HFFc6 (cell line): ENCODE results near the gene CD300LG. TPM values are rescaled to one million over a fixed set of nuclear protein-coding genes. Genes with fewer than 3 reads are reported as not detected.
A peak's percentile ranks its signal among the peaks of the same experiment; 100 is the strongest.

Source experiments
- DNase-seq: peaks from one replicate; pipeline ENCODE4 v3.0.0-alpha.2; 2018
- H3K27ac Mint-ChIP-seq: 2 replicates; pipeline ENCODE4 v1.8.0; 2020; ENCODE audit warnings: mild to moderate bottlenecking, mixed read lengths
- H3K27me3 Mint-ChIP-seq: 2 replicates; pipeline ENCODE4 v1.8.0; 2021; ENCODE audit warnings: mild to moderate bottlenecking, moderate library complexity, mixed read lengths; ENCODE audit not compliant: insufficient read depth
- H3K36me3 Mint-ChIP-seq: 2 replicates; pipeline ENCODE4 v1.8.0; 2021; ENCODE audit warnings: low read depth, mixed read lengths
- H3K4me1 Mint-ChIP-seq: 2 replicates; pipeline ENCODE4 v1.8.0; 2020; ENCODE audit warnings: low read depth, mixed read lengths
- H3K4me3 Mint-ChIP-seq: 2 replicates; pipeline ENCODE4 v1.8.0; 2020; ENCODE audit warnings: mild to moderate bottlenecking, moderate library complexity, mixed read lengths
- H3K9me3 Mint-ChIP-seq: 2 replicates; pipeline ENCODE4 v1.8.0; 2020; ENCODE audit warnings: mild to moderate bottlenecking, mixed read lengths
- CTCF ChIP-seq: fragments of 200-600 bp; sonication (generic); IDR thresholded peaks from 2 replicates; pipeline ENCODE4 v1.5.0; 2021; ENCODE audit warnings: antibody characterized with exemption, mild to moderate bottlenecking
- total RNA-seq, 6 experiments: library from RNA; stranded (reverse); fragmentation: NEBNext Ultra II Directional; extraction: Animal tissue kit (Norgen Biotek cat#: 25700); gene quantifications; 2 replicates in 1 of 6; 3 replicates in 5 of 6; pipeline ENCODE4 v1.2.3, GENCODE V29; 2021

CD300LG gene
- total RNA-seq, 6 experiments from 2014 or later = not detected

GRCh38 chr17:43846221-43846712 is 709 bp upstream of the CD300LG start:
- no peaks in the 10 kb centered on the region for H3K36me3 Mint-ChIP-seq
- H3K4me3 Mint-ChIP-seq = no peak overlapping the region
- peaks cover 21% of the 10 kb centered on the region for H3K4me1 Mint-ChIP-seq
- no peaks in the 10 kb centered on the region for H3K9me3 Mint-ChIP-seq
- H3K27me3 Mint-ChIP-seq = peaks cover 19% of the 10 kb centered on the region
- peak; percentile 32 for DNase-seq
- no peak overlapping the region for H3K27ac Mint-ChIP-seq
- TF ChIP-seq CTCF = peak; percentile 97

GRCh38 chr17:43848601-43849000 is 1.6 kb downstream of the CD300LG start:
- H3K4me1 Mint-ChIP-seq = peaks cover 12% of the 10 kb centered on the region; the same call in 1 of the 2 replicates
- DNase-seq = no peak
- no peaks in the 10 kb centered on the region for H3K9me3 Mint-ChIP-seq
- peaks cover 33% of the 10 kb centered on the region for H3K27me3 Mint-ChIP-seq
- TF ChIP-seq CTCF = no peak
- H3K27ac Mint-ChIP-seq = no peak overlapping the region
- no peak overlapping the region for H3K4me3 Mint-ChIP-seq
- H3K36me3 Mint-ChIP-seq = no peaks in the 10 kb centered on the region

- Mint-ChIP-seq H3K9me3 (no peaks in the 10 kb centered on the region), H3K4me3 (no peak overlapping the region), H3K27me3 (peaks cover 37% of the 10 kb centered on the region), H3K27ac (no peak overlapping the region), H3K4me1 (peaks cover 12% of the 10 kb centered on the region; the same call in 1 of the 2 replicates), H3K36me3 (no peaks in the 10 kb centered on the region)
- no peak for DNase-seq
- no peak for TF ChIP-seq CTCF
Measured at GRCh38 chr17:43849116-43849515, 2.1 kb downstream of the CD300LG start.

GRCh38 chr17:43852571-43852970 is 5.6 kb downstream of the CD300LG start:
- Mint-ChIP-seq H3K4me1 (no peaks in the 10 kb centered on the region; the same call in 1 of the 2 replicates), H3K4me3 (no peak overlapping the region), H3K9me3 (no peaks in the 10 kb centered on the region), H3K27me3 (peaks cover 59% of the 10 kb centered on the region), H3K27ac (no peak overlapping the region), H3K36me3 (no peaks in the 10 kb centered on the region)
- no peak for DNase-seq
- no peak for TF ChIP-seq CTCF

GRCh38 chr17:43853546-43853945 is 6.6 kb downstream of the CD300LG start:
- H3K4me1 Mint-ChIP-seq = no peaks in the 10 kb centered on the region
- H3K9me3 Mint-ChIP-seq = no peaks in the 10 kb centered on the region
- no peak for TF ChIP-seq CTCF
- no peaks in the 10 kb centered on the region for H3K36me3 Mint-ChIP-seq
- H3K27me3 Mint-ChIP-seq = peaks cover 63% of the 10 kb centered on the region
- H3K4me3 Mint-ChIP-seq = no peak overlapping the region
- no peak overlapping the region for H3K27ac Mint-ChIP-seq
- DNase-seq = no peak

GRCh38 chr17:43854498-43854897 is 7.5 kb downstream of the CD300LG start:
- no peaks in the 10 kb centered on the region for H3K9me3 Mint-ChIP-seq
- TF ChIP-seq CTCF = no peak
- peaks cover 65% of the 10 kb centered on the region for H3K27me3 Mint-ChIP-seq
- no peak for DNase-seq
- H3K4me1 Mint-ChIP-seq = no peaks in the 10 kb centered on the region
- no peaks in the 10 kb centered on the region for H3K36me3 Mint-ChIP-seq
- H3K27ac Mint-ChIP-seq = no peak overlapping the region
- H3K4me3 Mint-ChIP-seq = no peak overlapping the region
